Neuron (in vitro differentiated cells): ENCODE measurements around the gene TTLL1.

Source experiments
- H2AFZ ChIP-seq: one replicate; pipeline ENCODE4 v1.6.1; 2013; ENCODE audit warnings: low read depth, mild to moderate bottlenecking, inconsistent platforms, low read length, moderate library complexity
- H3K27me3 ChIP-seq: one replicate; pipeline ENCODE4 v1.6.1; 2013; ENCODE audit warnings: low read length; ENCODE audit not compliant: insufficient read depth
- H3K36me3 ChIP-seq: one replicate; pipeline ENCODE4 v1.6.1; 2013; ENCODE audit warnings: low read length; ENCODE audit not compliant: insufficient read depth
- H3K4me1 ChIP-seq: one replicate; pipeline ENCODE4 v1.6.1; 2013; ENCODE audit warnings: low read length; ENCODE audit not compliant: insufficient read depth
- H3K4me3 ChIP-seq: 2 replicates; pipeline ENCODE4 v1.5.1; 2013; ENCODE audit warnings: mild to moderate bottlenecking, low read length, moderate library complexity
- H3K9me3 ChIP-seq: one replicate; pipeline ENCODE4 v1.6.1; 2013; ENCODE audit warnings: low read length

TTLL1 gene

DNA sequence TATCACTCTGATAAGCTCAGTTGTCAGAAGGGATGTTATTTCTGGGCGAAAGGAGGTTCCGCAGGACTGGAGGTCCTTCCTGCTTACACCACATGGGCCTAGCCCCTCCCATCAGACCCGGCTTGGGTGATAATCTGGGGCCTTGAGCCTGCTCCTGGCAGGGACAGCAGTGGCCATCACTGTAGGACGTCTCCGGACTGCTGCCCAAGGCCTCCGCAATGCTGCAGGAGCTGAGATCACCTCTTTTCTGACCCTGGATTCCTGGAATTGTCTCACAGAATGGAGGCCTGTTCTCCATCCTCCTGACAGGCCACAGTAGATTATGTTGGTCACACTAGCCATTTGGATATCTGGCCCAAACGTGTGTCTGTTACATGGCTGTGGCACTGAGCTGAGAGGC is 12.1 kb upstream of the TTLL1 start:
- H3K27me3 ChIP-seq, result no peaks in the 10 kb centered on the region
- H2AFZ ChIP-seq, result no peak overlapping the region
- no peaks in the 10 kb centered on the region for H3K36me3 ChIP-seq
- peaks cover 21% of the 10 kb centered on the region for H3K4me1 ChIP-seq
- H3K4me3 ChIP-seq, result no peak overlapping the region
- H3K9me3 ChIP-seq, result peaks cover 7% of the 10 kb centered on the region

DNA sequence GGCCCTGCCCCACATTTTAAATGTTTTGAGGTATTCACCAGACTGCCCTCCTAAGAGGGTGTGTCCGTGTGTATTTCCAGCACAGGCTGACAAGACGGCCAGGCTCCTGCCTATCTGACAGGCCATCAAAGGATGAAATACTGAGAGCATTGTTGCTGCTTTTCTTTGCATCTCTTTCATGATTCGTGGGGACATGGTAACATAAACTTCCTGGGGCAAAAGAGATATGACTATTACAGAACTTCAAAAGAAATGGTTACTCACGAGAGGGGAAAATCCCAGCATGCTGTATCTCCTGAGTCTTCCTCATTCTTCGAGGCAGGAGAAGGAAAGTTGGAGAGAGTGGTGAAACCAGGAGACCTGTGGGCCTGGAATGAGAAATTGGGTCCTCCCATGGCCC is 11.0 kb upstream of the TTLL1 start:
- no peak overlapping the region for H2AFZ ChIP-seq
- peaks cover 7% of the 10 kb centered on the region for H3K9me3 ChIP-seq
- peaks cover 23% of the 10 kb centered on the region for H3K4me1 ChIP-seq
- H3K27me3 ChIP-seq, result no peaks in the 10 kb centered on the region
- H3K4me3 ChIP-seq, result no peak overlapping the region
- H3K36me3 ChIP-seq, result no peaks in the 10 kb centered on the region

GRCh38 chr22:43099095-43099494 is 9.9 kb upstream of the TTLL1 start:
- no peaks in the 10 kb centered on the region for H3K27me3 ChIP-seq
- H3K36me3 ChIP-seq, result no peaks in the 10 kb centered on the region
- no peak overlapping the region for H2AFZ ChIP-seq
- peaks cover 21% of the 10 kb centered on the region for H3K4me1 ChIP-seq
- peaks cover 7% of the 10 kb centered on the region for H3K9me3 ChIP-seq
- H3K4me3 ChIP-seq, result no peak overlapping the region

DNA sequence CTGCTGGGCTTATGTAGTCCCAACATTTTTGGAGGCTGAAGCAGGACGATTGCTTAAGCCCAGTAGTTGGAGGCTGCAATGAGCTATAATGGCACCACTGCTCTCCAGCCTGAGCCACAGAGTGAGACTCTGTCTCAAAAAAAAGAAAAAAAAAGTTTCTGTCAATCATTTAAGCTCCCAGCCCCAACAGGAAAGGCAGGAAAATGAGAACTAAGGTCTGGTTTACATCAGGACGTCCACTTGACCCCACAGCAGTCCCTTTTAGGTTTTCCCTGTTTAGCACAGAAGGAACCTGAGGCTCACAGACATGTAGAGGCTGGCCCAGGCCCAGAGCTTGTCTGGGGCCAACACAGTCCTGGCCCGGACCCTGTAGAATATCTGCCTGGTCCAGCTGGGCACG is 9.2 kb upstream of the TTLL1 start:
- Histone ChIP-seq H2AFZ (no peak overlapping the region), H3K4me1 (peaks cover 14% of the 10 kb centered on the region), H3K9me3 (peaks cover 7% of the 10 kb centered on the region), H3K27me3 (no peaks in the 10 kb centered on the region), H3K4me3 (no peak overlapping the region), H3K36me3 (no peaks in the 10 kb centered on the region)

GRCh38 chr22:43096420-43096819 is 7.2 kb upstream of the TTLL1 start:
- peaks cover 9% of the 10 kb centered on the region for H3K4me1 ChIP-seq
- H3K36me3 ChIP-seq, result no peaks in the 10 kb centered on the region
- H3K4me3 ChIP-seq, result no peak overlapping the region
- peaks cover 7% of the 10 kb centered on the region for H3K9me3 ChIP-seq
- H2AFZ ChIP-seq, result no peak overlapping the region
- H3K27me3 ChIP-seq, result no peaks in the 10 kb centered on the region

- Histone ChIP-seq H3K9me3 (peaks cover 7% of the 10 kb centered on the region), H3K27me3 (no peaks in the 10 kb centered on the region), H3K4me1 (peaks cover 5% of the 10 kb centered on the region), H2AFZ (no peak overlapping the region), H3K36me3 (no peaks in the 10 kb centered on the region), H3K4me3 (no peak overlapping the region)
These were observed 5.4 kb upstream of the TTLL1 start for GRCh38 chr22:43094551-43094950.

- no peak overlapping the region for H2AFZ ChIP-seq
- no peaks in the 10 kb centered on the region for H3K36me3 ChIP-seq
- H3K4me3 ChIP-seq, result no peak overlapping the region
- no peaks in the 10 kb centered on the region for H3K27me3 ChIP-seq
- peaks cover 5% of the 10 kb centered on the region for H3K4me1 ChIP-seq
- peaks cover 7% of the 10 kb centered on the region for H3K9me3 ChIP-seq
These were observed 4.9 kb upstream of the TTLL1 start for GRCh38 chr22:43094085-43094484.

- Histone ChIP-seq H3K4me3 (no peak overlapping the region), H3K9me3 (peaks cover 6% of the 10 kb centered on the region), H3K4me1 (peaks cover 9% of the 10 kb centered on the region), H2AFZ (no peak overlapping the region), H3K27me3 (no peaks in the 10 kb centered on the region), H3K36me3 (no peaks in the 10 kb centered on the region)
These were observed 2.9 kb upstream of the TTLL1 start for GRCh38 chr22:43092085-43092484.

GRCh38 chr22:43090130-43090789 is 1.1 kb upstream of the TTLL1 start:
- no peaks in the 10 kb centered on the region for H3K9me3 ChIP-seq
- H3K36me3 ChIP-seq, result peaks cover 7% of the 10 kb centered on the region
- H3K4me1 ChIP-seq, result peaks cover 7% of the 10 kb centered on the region
- no peak overlapping the region for H3K4me3 ChIP-seq
- no peak overlapping the region for H2AFZ ChIP-seq
- no peaks in the 10 kb centered on the region for H3K27me3 ChIP-seq

DNA sequence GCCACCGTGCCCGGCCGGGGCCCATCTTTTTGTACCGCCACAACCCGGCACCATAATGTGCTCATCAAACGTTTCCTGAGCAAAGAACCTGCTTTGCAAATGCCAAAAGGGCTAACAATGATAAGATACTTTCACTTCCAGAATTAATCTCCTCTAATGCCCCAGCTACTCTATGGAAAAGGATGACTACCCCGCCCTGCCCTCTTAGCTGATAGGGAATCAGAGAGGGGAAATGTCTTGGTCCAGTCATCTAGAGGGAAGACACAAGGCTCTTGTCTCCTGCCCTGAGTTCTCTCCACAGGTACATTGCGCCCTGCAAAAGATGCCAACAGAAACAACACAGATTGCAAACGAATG is 586 bp downstream of the TTLL1 start:
- no peaks in the 10 kb centered on the region for H3K27me3 ChIP-seq
- H2AFZ ChIP-seq, result peak overlapping the region; percentile 61
- peak overlapping the region; percentile 67 for H3K4me3 ChIP-seq
- H3K36me3 ChIP-seq, result peaks cover 7% of the 10 kb centered on the region
- no peaks in the 10 kb centered on the region for H3K9me3 ChIP-seq
- peaks cover 4% of the 10 kb centered on the region for H3K4me1 ChIP-seq

GRCh38 chr22:43085658-43086606 is 3.3 kb downstream of the TTLL1 start:
- Histone ChIP-seq H2AFZ (no peak overlapping the region), H3K4me3 (no peak overlapping the region), H3K9me3 (no peaks in the 10 kb centered on the region), H3K36me3 (peaks cover 7% of the 10 kb centered on the region), H3K27me3 (no peaks in the 10 kb centered on the region), H3K4me1 (peaks cover 4% of the 10 kb centered on the region)

DNA sequence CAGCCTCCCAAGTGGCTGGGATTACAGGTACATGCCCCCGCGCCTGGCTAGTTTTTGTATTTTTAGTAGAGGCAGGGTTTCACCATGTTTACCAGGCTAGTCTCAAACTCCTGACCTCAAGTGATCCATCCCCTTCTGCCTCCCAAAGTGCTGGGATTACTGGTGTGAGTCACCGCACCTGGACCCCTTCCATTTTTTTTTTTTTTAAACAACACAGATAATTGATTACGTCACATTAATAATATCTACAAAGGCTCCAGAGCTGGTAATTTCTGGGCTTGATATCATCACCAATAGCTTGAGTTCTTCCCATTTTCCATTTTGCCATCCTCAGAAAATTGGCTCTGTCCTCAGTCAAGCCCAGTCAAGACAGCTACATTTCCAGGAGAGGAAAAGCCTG is 7.2 kb downstream of the TTLL1 start:
- H3K27me3 ChIP-seq, result no peaks in the 10 kb centered on the region
- peaks cover 7% of the 10 kb centered on the region for H3K36me3 ChIP-seq
- no peaks in the 10 kb centered on the region for H3K4me1 ChIP-seq
- H3K9me3 ChIP-seq, result no peaks in the 10 kb centered on the region
- no peak overlapping the region for H3K4me3 ChIP-seq
- H2AFZ ChIP-seq, result no peak overlapping the region

DNA sequence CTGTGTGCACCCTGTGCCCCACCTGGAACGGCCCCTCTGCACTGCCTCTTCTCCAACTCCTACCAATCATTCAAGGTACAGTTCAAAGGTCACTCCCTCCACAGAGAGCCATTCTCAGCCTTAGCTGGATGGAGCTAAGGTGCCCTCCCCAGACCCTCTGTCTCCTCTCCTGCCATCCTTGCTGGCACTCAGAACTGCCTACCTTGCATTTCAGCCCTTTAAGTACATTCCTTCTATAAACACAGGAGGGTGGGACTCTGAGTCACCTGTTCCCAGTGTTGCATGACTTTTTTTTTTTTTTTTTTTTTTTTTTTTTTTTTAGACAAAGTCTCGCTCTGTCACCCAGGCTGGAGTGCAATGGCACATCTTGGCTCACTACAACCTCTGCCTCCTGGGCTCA is 8.6 kb downstream of the TTLL1 start:
- Histone ChIP-seq H2AFZ (no peak overlapping the region), H3K27me3 (no peaks in the 10 kb centered on the region), H3K36me3 (peaks cover under 1% of the 10 kb centered on the region), H3K4me1 (no peaks in the 10 kb centered on the region), H3K9me3 (no peaks in the 10 kb centered on the region), H3K4me3 (no peak overlapping the region)
